Stimulated activated CD8-positive, alpha-beta memory T cell treated with anti-CD3 and anti-CD28 coated beads, Interleukin-7, amount 100 ng/mL, for 24 hours (primary cell): ENCODE results near the gene EMC9.
A peak's percentile ranks its signal among the peaks of the same experiment; 100 is the strongest.

Experiments
- DNase-seq: peaks from one replicate; pipeline ENCODE4 v3.0.0-alpha.2; 2020; ENCODE audit warnings: low read depth

EMC9 gene

GRCh38 chr14:24149302-24149969 lies 8.0 kb upstream of the EMC9 start:
- DNase-seq = no peak

GRCh38 chr14:24147761-24148428 lies 6.5 kb upstream of the EMC9 start:
- no peak for DNase-seq

GRCh38 chr14:24146978-24147760 lies 5.8 kb upstream of the EMC9 start, which contains the start of gene RNF31:
Gene RNF31 (plus strand): TSS chr14:24147498. CDS start chr14:24147699, 201 bp downstream.
- peak; percentile 95 for DNase-seq

- DNase-seq = peak; percentile 76
Observed at GRCh38 chr14:24146453-24146977, 5.1 kb upstream of the EMC9 start, which contains the start of gene PSME2. Gene PSME2 (minus strand): TSS chr14:24146610. CDS start chr14:24146581, 29 bp downstream.

- no peak for DNase-seq
Observed at GRCh38 chr14:24145690-24146452, 4.5 kb upstream of the EMC9 start.

- DNase-seq = no peak
Observed at GRCh38 chr14:24145219-24145618, 3.8 kb upstream of the EMC9 start.

- no peak for DNase-seq
Observed at GRCh38 chr14:24144451-24144850, 3.1 kb upstream of the EMC9 start.

GRCh38 chr14:24143511-24143910 lies 2.1 kb upstream of the EMC9 start:
- no peak for DNase-seq

GRCh38 chr14:24139272-24139934 lies 2.0 kb downstream of the EMC9 start:
- no peak for DNase-seq

- DNase-seq = no peak
Observed at GRCh38 chr14:24138396-24139271, 2.8 kb downstream of the EMC9 start.

- DNase-seq = no peak
Observed at GRCh38 chr14:24137529-24138395, 3.6 kb downstream of the EMC9 start.

- DNase-seq = no peak
Observed at GRCh38 chr14:24136684-24137528, 4.5 kb downstream of the EMC9 start.

GRCh38 chr14:24135834-24136683 lies 5.3 kb downstream of the EMC9 start, which contains the start of gene PSME1:
Gene PSME1 (plus strand): TSS chr14:24136194. CDS start chr14:24136263, 69 bp downstream.
- DNase-seq = peak; percentile 83

- DNase-seq = no peak
Observed at GRCh38 chr14:24135584-24135833, 5.9 kb downstream of the EMC9 start.

GRCh38 chr14:24133735-24134134 lies 7.7 kb downstream of the EMC9 start:
- no peak for DNase-seq

- no peak for DNase-seq
Observed at GRCh38 chr14:24132976-24133375, 8.4 kb downstream of the EMC9 start.

GRCh38 chr14:24132061-24132685 lies 9.2 kb downstream of the EMC9 start:
- DNase-seq = no peak
